Cardiac fibroblast (primary cell): ENCODE measurements around the gene KLHL4.
A peak's percentile ranks its signal among the peaks of the same experiment; 100 is the strongest.
"Not testable (repeated sequence)": the region's sequence is repeated elsewhere in the genome, so short reads cannot be mapped to it uniquely, and the experiment has no call there.

Experiments
- DNase-seq, 2 donors: peaks; one replicate each; pipeline versions ENCODE4 v3.0.0 to v3.0.0-alpha.2; 2010; ENCODE audit warnings: low read depth in 2 of 2
- H3K4me3 ChIP-seq, 2 donors: replicated peaks in 1 of 2; 1 replicate in 1 of 2; 2 replicates in 1 of 2; pipeline ENCODE4 v1.5.1; 2011; ENCODE audit warnings: low read depth in 2 of 2, low read length in 2 of 2, mild to moderate bottlenecking in 2 of 2, moderate library complexity in 1 of 2
- TF ChIP-seq, protein P1 (sequence below): IDR thresholded peaks from one replicate; pipeline ENCODE4 v1.5.1; 2011; ENCODE audit warnings: low read depth, mild to moderate bottlenecking, low read length, inconsistent platforms

KLHL4 gene

DNA sequence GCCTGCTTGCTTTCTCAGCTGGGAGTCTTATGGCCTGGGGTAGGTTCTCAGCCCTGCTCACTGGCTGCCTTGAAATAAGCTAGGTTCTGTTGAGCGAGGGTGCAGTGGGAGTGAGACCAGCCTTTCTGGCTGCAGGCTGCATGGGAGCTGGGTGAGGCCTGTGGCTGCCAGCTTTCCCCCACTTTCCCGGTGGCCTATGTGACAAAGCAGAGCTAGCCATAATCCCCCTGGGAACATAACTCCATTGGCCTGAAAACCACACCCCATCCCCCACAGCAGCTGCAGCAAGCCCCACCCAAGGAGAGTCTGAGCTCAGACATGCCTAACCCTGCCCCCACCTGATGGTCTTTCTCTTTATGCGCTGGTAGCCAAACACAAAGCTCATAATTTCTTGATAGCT lies 118.9 kb downstream of the KLHL4 start:
- TF ChIP-seq, protein P1, sequence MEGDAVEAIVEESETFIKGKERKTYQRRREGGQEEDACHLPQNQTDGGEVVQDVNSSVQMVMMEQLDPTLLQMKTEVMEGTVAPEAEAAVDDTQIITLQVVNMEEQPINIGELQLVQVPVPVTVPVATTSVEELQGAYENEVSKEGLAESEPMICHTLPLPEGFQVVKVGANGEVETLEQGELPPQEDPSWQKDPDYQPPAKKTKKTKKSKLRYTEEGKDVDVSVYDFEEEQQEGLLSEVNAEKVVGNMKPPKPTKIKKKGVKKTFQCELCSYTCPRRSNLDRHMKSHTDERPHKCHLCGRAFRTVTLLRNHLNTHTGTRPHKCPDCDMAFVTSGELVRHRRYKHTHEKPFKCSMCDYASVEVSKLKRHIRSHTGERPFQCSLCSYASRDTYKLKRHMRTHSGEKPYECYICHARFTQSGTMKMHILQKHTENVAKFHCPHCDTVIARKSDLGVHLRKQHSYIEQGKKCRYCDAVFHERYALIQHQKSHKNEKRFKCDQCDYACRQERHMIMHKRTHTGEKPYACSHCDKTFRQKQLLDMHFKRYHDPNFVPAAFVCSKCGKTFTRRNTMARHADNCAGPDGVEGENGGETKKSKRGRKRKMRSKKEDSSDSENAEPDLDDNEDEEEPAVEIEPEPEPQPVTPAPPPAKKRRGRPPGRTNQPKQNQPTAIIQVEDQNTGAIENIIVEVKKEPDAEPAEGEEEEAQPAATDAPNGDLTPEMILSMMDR: no peak
- DNase-seq: no peak

DNA sequence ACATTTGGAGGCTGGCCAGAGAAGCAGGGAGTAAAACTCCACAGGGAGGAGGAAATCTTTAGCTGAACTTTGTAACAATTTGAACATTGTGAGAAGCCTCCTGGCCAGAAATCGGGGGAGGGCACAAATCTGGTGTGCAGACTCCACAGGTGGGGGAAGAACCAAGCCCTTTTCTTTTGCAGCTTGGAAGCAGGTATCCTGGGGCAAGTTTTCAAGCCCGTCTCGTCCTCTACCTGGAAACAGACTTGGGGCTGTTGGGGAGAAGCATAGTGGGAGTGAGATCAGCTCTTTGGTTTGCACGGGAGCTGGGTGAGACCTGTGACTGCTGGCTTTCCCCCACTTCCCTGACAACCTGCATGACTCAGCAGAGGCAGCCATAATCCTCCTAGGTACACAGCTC lies 123.8 kb downstream of the KLHL4 start:
- H3K4me3 ChIP-seq, DNase-seq: not testable (repeated sequence)

More for the DNA sequence above, 118.9 kb downstream of the KLHL4 start:
- no peak overlapping the region for H3K4me3 ChIP-seq

DNA sequence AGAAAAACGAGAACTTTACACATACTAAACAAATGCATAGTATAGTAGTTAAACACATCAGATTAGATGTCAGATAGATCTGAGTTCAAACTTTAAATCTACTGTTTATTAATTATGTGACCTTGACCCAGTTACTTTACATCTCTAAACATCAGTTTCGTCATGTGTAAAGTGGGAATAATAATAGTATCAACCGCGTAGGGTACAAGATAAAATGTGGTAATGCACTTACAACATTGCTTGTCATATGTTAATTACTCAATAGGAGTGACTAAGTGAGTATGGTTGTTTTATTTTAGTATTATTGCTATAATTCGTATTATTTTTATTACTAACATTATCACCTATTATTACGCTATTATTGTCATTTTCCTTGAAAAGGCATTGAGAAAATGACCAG lies 144.2 kb downstream of the KLHL4 start:
- no peak overlapping the region for H3K4me3 ChIP-seq
- peak; percentile 9 to 20 for DNase-seq
- TF ChIP-seq, protein P1: no peak

DNA sequence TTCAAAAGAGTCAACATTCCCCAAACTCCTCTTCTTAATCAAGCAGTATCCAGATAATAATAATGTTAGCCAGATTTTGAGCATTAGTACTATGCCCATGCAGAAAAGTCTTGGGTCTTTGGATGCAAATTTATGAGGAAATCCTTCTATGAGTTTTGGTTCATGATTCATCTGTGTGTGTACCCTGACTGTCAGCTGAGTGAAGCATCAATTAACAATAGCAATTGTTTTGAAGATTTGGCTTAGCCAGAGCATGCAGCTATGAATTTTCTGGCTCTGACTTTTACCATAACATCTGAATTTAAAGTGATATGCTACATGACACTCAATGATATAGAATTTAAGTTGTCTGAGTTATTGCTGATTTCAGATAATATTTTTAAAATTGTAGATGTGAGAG lies 145.8 kb downstream of the KLHL4 start:
- no peak overlapping the region for H3K4me3 ChIP-seq
- TF ChIP-seq, protein P1: no peak
- DNase-seq: peak in 1 of 2 donors; percentile 32

DNA sequence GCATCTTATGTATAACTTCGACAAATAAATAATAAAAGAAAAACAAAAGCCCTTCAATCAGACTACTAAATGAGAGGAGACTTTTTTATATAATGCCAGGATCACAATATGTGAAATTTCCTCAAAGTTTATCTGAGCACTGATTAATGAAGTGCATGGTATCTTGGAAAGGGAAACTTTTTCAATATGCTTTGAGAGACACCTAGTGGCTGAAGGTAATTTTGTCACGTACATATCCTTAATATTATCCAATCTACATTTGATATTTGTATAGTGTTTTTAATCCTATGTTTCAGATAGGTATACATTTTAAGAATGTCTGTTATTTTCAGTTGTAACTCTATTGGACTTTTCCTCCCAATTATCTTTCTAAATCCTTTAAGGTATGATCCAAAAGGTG lies 146.8 kb downstream of the KLHL4 start:
- TF ChIP-seq, protein P1: no peak
- peak; percentile 56 to 60 for DNase-seq
- no peak overlapping the region for H3K4me3 ChIP-seq

DNA sequence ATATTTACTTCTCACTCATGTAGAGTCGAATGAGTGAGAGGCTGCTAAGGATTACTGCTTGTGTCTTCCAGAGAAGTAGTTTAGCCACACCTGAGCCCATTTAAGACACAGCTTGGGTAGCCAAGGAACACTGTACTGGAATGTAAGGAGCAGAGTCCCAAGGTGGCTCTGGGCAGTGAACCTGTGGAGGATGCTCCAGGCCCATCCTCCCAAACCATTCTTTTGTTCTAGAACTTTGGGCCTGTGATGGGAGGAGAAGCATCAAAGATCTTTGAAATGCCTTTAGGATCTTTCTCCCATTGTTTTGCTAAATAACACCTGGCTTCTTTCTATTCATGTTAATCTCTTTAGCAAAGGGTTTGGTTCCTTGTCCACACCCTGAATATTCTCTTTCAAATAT lies 162.2 kb downstream of the KLHL4 start:
- TF ChIP-seq, protein P1: no peak
- H3K4me3 ChIP-seq: no peak overlapping the region
- DNase-seq: no peak

DNA sequence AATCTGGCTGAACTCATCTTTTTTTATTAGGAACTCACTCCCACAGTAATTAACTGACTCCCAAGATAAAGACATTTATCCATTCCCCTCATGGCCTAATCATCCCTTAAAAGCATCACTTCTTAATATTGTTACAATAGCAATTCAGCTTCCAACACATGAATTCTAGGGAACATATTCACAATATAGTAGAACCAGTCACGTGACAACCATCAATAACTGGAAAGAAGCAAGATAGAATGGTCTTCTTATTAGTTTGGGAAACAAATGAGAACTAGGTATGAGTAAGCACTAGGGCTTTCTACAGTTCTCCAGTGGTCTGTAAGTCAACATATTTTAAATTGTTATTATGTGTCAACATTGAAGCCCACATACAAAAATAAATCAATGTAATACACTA lies 170.1 kb downstream of the KLHL4 start:
- TF ChIP-seq, protein P1: no peak
- no peak for DNase-seq
- H3K4me3 ChIP-seq: no peak overlapping the region

DNA sequence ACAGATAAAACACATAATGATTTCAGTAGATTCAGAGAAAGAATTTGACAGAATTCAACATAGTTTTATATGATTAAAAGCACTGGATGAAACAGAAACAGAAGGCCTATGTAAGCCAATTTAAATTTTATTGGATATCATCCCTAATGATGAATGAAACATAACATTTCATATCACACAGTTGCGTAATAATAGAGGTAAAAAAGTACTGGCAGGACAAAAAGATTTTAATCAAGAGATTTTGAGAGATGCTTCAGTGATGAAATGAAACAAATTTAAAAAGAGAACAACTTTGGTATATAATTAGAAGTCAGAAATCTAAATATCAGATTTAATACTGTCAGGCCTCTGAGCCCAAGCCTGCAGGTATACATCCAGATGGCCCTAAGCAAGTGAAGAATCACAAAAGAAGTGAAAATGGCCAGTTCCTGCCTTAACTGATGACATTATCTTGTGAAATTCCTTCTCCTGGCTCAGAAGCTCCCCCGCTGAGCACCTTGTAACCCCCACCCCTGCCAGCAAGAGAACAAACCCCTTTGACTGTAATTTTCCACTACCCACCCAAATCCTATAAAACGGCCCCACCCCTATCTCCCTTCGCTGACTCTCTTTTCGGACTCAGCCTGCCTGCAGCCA lies 170.6 kb downstream of the KLHL4 start:
- DNase-seq, H3K4me3 ChIP-seq: not testable (repeated sequence)

DNA sequence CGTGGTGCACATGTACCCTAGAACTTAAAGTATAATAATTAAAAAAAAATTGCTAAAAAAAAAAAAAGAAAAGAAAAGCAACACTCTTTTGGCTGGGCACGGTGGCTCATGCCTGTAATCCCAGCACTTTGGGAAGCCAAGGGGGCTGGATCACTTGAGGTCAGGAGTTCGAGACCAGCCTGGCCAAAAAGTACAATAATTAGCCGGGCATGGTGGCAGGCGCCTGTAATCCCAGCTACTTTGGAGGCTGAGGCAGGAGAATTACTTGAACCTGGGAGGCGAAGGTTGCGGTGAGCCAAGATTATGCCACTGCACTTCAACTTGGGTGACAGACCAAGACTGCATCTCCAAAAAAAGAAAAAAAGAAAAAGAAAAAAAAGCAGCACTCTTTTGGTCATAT lies 171.6 kb downstream of the KLHL4 start:
- not testable (repeated sequence) for DNase-seq, H3K4me3 ChIP-seq
